Breast epithelium (tissue), 3 donors: ENCODE measurements around the gene RPS24.

ENCODE experiments used
- POLR2A ChIP-seq: fragments of 450-650 bp; IDR thresholded peaks from one replicate; pipeline ENCODE4 v1.6.1; 2016; ENCODE audit warnings: antibody characterized with exemption, mild to moderate bottlenecking, moderate library complexity
- POLR2AphosphoS5 ChIP-seq, 3 donors: sonication (generic); formaldehyde crosslinking; IDR thresholded peaks; one replicate each; pipeline ENCODE4 v1.6.1; 2017; ENCODE audit warnings: antibody characterized with exemption in 3 of 3
- TF ChIP-seq, protein P1 (sequence below), 3 donors: fragments of 450-650 bp; IDR thresholded peaks; one replicate each; pipeline ENCODE4 v1.5.1; 2016 to 2017; ENCODE audit warnings: antibody characterized with exemption in 3 of 3, mild to moderate bottlenecking in 3 of 3, moderate library complexity in 3 of 3

DNA sequence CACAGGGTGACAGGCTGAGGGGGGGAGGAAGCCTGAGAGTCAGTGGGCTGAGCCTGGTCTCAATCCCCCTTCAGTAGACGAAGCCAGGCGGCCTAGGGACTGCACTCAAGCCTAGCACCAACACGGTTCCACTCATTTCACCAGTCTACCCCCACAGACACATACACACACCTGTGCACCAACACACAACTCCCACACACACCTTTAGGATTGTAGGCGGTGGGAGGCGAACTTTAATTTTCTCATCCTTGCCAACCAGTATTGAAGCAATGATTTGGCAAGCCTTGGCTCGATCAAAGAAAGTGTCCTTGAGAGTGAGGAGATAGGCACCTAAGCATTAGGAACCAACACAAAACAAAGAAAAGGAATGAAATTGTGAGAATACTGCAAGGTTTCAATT lies 24.0 kb upstream of the RPS24 start:
- TF ChIP-seq, protein P1, sequence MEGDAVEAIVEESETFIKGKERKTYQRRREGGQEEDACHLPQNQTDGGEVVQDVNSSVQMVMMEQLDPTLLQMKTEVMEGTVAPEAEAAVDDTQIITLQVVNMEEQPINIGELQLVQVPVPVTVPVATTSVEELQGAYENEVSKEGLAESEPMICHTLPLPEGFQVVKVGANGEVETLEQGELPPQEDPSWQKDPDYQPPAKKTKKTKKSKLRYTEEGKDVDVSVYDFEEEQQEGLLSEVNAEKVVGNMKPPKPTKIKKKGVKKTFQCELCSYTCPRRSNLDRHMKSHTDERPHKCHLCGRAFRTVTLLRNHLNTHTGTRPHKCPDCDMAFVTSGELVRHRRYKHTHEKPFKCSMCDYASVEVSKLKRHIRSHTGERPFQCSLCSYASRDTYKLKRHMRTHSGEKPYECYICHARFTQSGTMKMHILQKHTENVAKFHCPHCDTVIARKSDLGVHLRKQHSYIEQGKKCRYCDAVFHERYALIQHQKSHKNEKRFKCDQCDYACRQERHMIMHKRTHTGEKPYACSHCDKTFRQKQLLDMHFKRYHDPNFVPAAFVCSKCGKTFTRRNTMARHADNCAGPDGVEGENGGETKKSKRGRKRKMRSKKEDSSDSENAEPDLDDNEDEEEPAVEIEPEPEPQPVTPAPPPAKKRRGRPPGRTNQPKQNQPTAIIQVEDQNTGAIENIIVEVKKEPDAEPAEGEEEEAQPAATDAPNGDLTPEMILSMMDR (IDR thresholded peaks at IDR 0.05) = no peak
- TF ChIP-seq POLR2A (no peak), POLR2AphosphoS5 (IDR thresholded peaks at IDR 0.05) (no peak)
